Endodermal cell (in vitro differentiated cells): Measurements from ENCODE around the gene SBF2. TPM values are rescaled to one million over a fixed set of nuclear protein-coding genes. Genes with fewer than 3 reads are reported as not detected.

Experiments
- DNase-seq: peaks from one replicate; pipeline ENCODE4 v3.0.0-alpha.2; 2017
- H3K27ac ChIP-seq: 2 replicates; pipeline ENCODE4 v1.5.1; 2013; ENCODE audit warnings: mild to moderate bottlenecking, low read depth, low read length, moderate library complexity
- H3K27me3 ChIP-seq: 2 replicates; pipeline ENCODE4 v1.6.1; 2013; ENCODE audit warnings: mild to moderate bottlenecking, low read length, moderate library complexity; ENCODE audit not compliant: insufficient read depth, control insufficient read depth, poor library complexity, severe bottlenecking
- H3K36me3 ChIP-seq: 2 replicates; pipeline ENCODE4 v1.7.0; 2013; ENCODE audit warnings: mild to moderate bottlenecking, low read length, moderate library complexity; ENCODE audit not compliant: control insufficient read depth, insufficient read depth
- H3K4me1 ChIP-seq: one replicate; pipeline ENCODE4 v1.7.0; 2013; ENCODE audit warnings: low read length; ENCODE audit not compliant: control insufficient read depth, insufficient read depth
- H3K4me3 ChIP-seq: 2 replicates; pipeline ENCODE4 v1.5.1; 2013; ENCODE audit warnings: mild to moderate bottlenecking, low read length, moderate library complexity
- H3K9ac ChIP-seq: 2 replicates; pipeline ENCODE4 v1.6.1; 2013; ENCODE audit warnings: mild to moderate bottlenecking, low read length, moderate library complexity; ENCODE audit not compliant: poor library complexity, severe bottlenecking; ENCODE audit errors: extremely low read depth
- H3K9me3 ChIP-seq: 2 replicates; pipeline ENCODE4 v1.6.1; 2013; ENCODE audit warnings: mild to moderate bottlenecking, low read length, moderate library complexity; ENCODE audit not compliant: control insufficient read depth
- H3K27ac Mint-ChIP-seq: 2 replicates; pipeline ENCODE4 v1.8.0; 2020; ENCODE audit warnings: mixed read lengths
- H3K27me3 Mint-ChIP-seq: 2 replicates; pipeline ENCODE4 v1.8.0; 2021; ENCODE audit warnings: mild to moderate bottlenecking, mixed read lengths; ENCODE audit not compliant: insufficient read depth
- H3K36me3 Mint-ChIP-seq: 2 replicates; pipeline ENCODE4 v1.8.0; 2020; ENCODE audit warnings: low read depth, mixed read lengths
- H3K4me1 Mint-ChIP-seq: 2 replicates; pipeline ENCODE4 v1.8.0; 2020; ENCODE audit warnings: mixed read lengths
- H3K4me3 Mint-ChIP-seq: 2 replicates; pipeline ENCODE4 v1.8.0; 2020; ENCODE audit warnings: mild to moderate bottlenecking, moderate library complexity, mixed read lengths
- H3K9me3 Mint-ChIP-seq: 2 replicates; pipeline ENCODE4 v1.8.0; 2020; ENCODE audit warnings: mild to moderate bottlenecking, mixed read lengths
- WGBS, 2 experiments: methylation state at CpG; one replicate each; pipeline versions ENCODE4 v1.1.5 to v1.1.7; 2013; ENCODE audit warnings: missing lambda C conversion rate in 2 of 2, mixed read lengths in 1 of 2; ENCODE audit not compliant: insufficient coverage in 1 of 2, insufficient read length in 1 of 2; 5-methylcytosine and 5-hydroxymethylcytosine counted together
- total RNA-seq, 2 donors: library from RNA; stranded (reverse); fragmentation: NEBNext Ultra II Directional in 1 of 2; extraction: Animal tissue kit (Norgen Biotek cat#: 25700) in 1 of 2; gene quantifications; 2 replicates in 1 of 2; 3 replicates in 1 of 2; pipeline ENCODE4 v1.2.1, GENCODE V29; 2021
- TF ChIP-seq, protein P1 (sequence below): fragments of 200-600 bp; sonication (generic); conservative IDR thresholded peaks from 2 replicates; pipeline ENCODE4 v1.5.0; 2021; ENCODE audit warnings: antibody characterized with exemption, mild to moderate bottlenecking

The SBF2 gene
- total RNA-seq, 2 donors from 2014 or later, result 27.1 to 32.5 TPM

DNA sequence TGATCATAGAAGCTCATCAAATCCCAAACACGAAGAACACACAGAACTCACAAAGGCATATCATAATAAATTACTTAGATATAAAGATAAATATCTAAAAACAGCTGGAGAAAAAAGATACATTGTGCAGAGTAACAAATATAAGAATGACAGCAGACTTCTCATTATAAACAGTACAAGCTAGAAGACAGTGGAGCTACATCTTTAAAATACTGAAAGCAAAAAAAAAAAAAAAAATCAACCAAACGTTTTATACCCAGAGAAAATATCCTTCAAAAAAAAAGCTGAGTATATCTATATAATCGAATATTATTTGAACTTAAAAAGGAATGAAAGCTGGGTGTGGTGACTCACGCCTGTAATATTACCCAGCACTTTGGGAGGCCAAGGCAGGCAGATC is 90.0 kb downstream of the SBF2 start:
- H3K4me1 Mint-ChIP-seq, result peaks cover under 1% of the 10 kb centered on the region
- H3K36me3 Mint-ChIP-seq, result peaks cover 13% of the 10 kb centered on the region
- Histone ChIP-seq H3K4me1 (peaks cover 7% of the 10 kb centered on the region), H3K27ac (no peak overlapping the region), H3K36me3 (no peaks in the 10 kb centered on the region), H3K4me3 (no peak overlapping the region), H3K27me3 (no peaks in the 10 kb centered on the region), H3K9me3 (peaks cover 22% of the 10 kb centered on the region), H3K9ac (no peak overlapping the region)
- no peaks in the 10 kb centered on the region for H3K27me3 Mint-ChIP-seq
- DNase-seq, result no peak
- peaks cover 20% of the 10 kb centered on the region for H3K9me3 Mint-ChIP-seq
- no peak overlapping the region for H3K4me3 Mint-ChIP-seq
- TF ChIP-seq, protein P1, sequence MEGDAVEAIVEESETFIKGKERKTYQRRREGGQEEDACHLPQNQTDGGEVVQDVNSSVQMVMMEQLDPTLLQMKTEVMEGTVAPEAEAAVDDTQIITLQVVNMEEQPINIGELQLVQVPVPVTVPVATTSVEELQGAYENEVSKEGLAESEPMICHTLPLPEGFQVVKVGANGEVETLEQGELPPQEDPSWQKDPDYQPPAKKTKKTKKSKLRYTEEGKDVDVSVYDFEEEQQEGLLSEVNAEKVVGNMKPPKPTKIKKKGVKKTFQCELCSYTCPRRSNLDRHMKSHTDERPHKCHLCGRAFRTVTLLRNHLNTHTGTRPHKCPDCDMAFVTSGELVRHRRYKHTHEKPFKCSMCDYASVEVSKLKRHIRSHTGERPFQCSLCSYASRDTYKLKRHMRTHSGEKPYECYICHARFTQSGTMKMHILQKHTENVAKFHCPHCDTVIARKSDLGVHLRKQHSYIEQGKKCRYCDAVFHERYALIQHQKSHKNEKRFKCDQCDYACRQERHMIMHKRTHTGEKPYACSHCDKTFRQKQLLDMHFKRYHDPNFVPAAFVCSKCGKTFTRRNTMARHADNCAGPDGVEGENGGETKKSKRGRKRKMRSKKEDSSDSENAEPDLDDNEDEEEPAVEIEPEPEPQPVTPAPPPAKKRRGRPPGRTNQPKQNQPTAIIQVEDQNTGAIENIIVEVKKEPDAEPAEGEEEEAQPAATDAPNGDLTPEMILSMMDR, result no peak
- WGBS, 2 experiments, result 97% methylated on average over 3 of the region's 4 CpGs; no CpG with 5 or more reads in 1 of the 2 experiments
- no peak overlapping the region for H3K27ac Mint-ChIP-seq

DNA sequence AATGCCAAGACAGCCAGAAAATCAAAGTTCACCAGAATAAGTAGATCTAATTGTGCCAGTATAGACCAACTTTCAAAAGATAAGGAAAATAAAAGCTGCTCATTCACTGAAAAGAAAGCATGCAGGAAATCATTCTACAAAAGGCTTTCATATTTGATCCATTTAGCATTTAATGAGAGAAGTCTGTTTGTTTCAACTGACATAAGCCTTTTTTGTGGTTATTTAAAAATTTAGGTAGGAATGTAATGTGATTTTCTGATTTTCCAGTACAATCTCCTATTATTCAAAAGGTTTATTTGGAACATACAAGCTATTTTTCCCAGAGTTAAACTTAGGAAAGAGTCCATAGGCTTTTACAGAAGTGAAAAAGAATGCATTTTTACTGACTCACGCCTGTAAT is 92.7 kb downstream of the SBF2 start:
- peaks cover 20% of the 10 kb centered on the region for H3K9me3 Mint-ChIP-seq
- no peak for DNase-seq
- H3K4me3 Mint-ChIP-seq, result no peak overlapping the region
- H3K4me1 ChIP-seq, result peaks cover 7% of the 10 kb centered on the region
- no peaks in the 10 kb centered on the region for H3K27me3 Mint-ChIP-seq
- H3K4me1 Mint-ChIP-seq, result no peaks in the 10 kb centered on the region
- no peaks in the 10 kb centered on the region for H3K36me3 ChIP-seq
- peaks cover 13% of the 10 kb centered on the region for H3K36me3 Mint-ChIP-seq
- H3K27ac ChIP-seq, result no peak overlapping the region
- TF ChIP-seq, protein P1, result no peak
- 92 to 100% methylated on average over 1 of the region's 1 CpG for WGBS, 2 experiments
- no peak overlapping the region for H3K4me3 ChIP-seq
- H3K27ac Mint-ChIP-seq, result no peak overlapping the region
- no peak overlapping the region for H3K9ac ChIP-seq
- peaks cover 32% of the 10 kb centered on the region for H3K9me3 ChIP-seq
- no peaks in the 10 kb centered on the region for H3K27me3 ChIP-seq

DNA sequence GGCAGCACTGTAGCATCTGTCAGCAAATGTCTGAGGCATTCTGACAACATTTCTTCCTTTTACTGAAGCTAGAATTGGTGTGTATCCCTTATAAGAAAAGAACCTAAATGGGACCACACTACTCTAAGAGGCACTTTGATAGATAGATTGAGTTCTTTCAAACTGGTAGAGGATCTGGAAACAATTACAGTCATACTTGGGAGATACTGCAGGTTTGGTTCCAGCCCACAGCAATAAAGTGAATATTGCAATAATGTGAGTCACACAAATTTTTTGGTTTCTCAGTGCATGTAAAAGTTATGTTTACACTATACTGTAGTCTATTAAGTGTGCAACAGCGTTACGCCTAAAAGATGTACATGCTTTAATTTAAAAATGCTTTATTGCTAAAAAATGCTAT is 96.9 kb downstream of the SBF2 start:
- Mint-ChIP-seq H3K9me3 (no peaks in the 10 kb centered on the region), H3K27me3 (no peaks in the 10 kb centered on the region), H3K4me1 (no peaks in the 10 kb centered on the region), H3K36me3 (peaks cover 5% of the 10 kb centered on the region), H3K4me3 (no peak overlapping the region), H3K27ac (no peak overlapping the region)
- no peak overlapping the region for H3K27ac ChIP-seq
- H3K9ac ChIP-seq, result no peak overlapping the region
- H3K9me3 ChIP-seq, result peaks cover 10% of the 10 kb centered on the region
- no peak for DNase-seq
- H3K27me3 ChIP-seq, result no peaks in the 10 kb centered on the region
- H3K4me1 ChIP-seq, result no peaks in the 10 kb centered on the region
- no peak overlapping the region for H3K4me3 ChIP-seq
- 97 to 100% methylated on average over 2 of the region's 2 CpGs for WGBS, 2 experiments
- no peaks in the 10 kb centered on the region for H3K36me3 ChIP-seq
- TF ChIP-seq, protein P1, result no peak
